Measurements from ENCODE around the gene PPA1. TPM values are rescaled to one million over a fixed set of nuclear protein-coding genes. Genes with fewer than 3 reads are reported as not detected.
A peak's percentile ranks its signal among the peaks of the same experiment; 100 is the strongest.
"Not testable (repeated sequence)": the region's sequence is repeated elsewhere in the genome, so short reads cannot be mapped to it uniquely, and the experiment has no call there.

Gene PPA1
- total RNA-seq, 1 experiment from 2014 or later, result 293 TPM

DNA sequence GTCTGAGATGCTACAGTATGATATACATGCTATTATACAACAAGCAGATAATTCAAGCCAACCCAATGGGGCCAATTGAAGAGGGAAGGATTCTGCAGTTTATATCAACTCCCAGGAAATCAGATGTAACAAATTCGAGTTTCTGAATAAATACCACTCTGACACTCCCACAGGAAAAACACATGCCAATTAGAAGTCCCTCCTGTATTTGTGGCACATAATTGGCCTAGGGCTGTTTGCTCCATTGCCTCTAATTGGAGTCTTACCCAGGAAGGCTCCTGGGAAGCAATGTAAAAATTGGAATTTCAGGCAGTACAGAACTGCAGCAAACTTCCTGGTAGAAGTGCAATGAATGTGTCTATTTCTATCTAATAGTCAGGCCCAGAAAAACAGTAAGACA is 4.7 kb downstream of the PPA1 start:
- intact Hi-C loops (cut with micrococcal nuclease), result no loop called here
- no peak for DNase-seq (ENCODE audit: unreplicated experiment)
- ChIA-PET CTCF (interaction anchor here (0.6 to 10.1 kb wide), 3 partner anchors 40 to 136 kb away, joined by 3 to 232 read pairs (median 3); no protein-coding TSS in a partner anchor), POLR2A (interaction anchor here (0.7 to 6.4 kb wide), 9 partner anchors 36 to 176 kb away, joined by 3 to 101 read pairs (median 4); partner anchors contain the start of genes EIF4EBP2 and TYSND1)
- Mint-ChIP-seq H3K4me3 (ENCODE audit: unreplicated experiment) (no peak overlapping the region), H3K27ac (ENCODE audit: low read depth, unreplicated experiment) (peak overlapping the region; percentile 81), H3K4me1 (ENCODE audit: insufficient read depth, unreplicated experiment) (peaks cover 39% of the 10 kb centered on the region), H3K9me3 (ENCODE audit: unreplicated experiment) (no peaks in the 10 kb centered on the region), H3K36me3 (ENCODE audit: insufficient read depth, unreplicated experiment) (peaks cover 66% of the 10 kb centered on the region), H3K27me3 (ENCODE audit: insufficient read depth, unreplicated experiment) (no peaks in the 10 kb centered on the region)
- TF ChIP-seq, protein P1, sequence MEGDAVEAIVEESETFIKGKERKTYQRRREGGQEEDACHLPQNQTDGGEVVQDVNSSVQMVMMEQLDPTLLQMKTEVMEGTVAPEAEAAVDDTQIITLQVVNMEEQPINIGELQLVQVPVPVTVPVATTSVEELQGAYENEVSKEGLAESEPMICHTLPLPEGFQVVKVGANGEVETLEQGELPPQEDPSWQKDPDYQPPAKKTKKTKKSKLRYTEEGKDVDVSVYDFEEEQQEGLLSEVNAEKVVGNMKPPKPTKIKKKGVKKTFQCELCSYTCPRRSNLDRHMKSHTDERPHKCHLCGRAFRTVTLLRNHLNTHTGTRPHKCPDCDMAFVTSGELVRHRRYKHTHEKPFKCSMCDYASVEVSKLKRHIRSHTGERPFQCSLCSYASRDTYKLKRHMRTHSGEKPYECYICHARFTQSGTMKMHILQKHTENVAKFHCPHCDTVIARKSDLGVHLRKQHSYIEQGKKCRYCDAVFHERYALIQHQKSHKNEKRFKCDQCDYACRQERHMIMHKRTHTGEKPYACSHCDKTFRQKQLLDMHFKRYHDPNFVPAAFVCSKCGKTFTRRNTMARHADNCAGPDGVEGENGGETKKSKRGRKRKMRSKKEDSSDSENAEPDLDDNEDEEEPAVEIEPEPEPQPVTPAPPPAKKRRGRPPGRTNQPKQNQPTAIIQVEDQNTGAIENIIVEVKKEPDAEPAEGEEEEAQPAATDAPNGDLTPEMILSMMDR (IDR thresholded peaks at IDR 0.05; ENCODE audit: unreplicated experiment), result no peak
- BruUV-seq (replicated peaks), result no TSS peak

DNA sequence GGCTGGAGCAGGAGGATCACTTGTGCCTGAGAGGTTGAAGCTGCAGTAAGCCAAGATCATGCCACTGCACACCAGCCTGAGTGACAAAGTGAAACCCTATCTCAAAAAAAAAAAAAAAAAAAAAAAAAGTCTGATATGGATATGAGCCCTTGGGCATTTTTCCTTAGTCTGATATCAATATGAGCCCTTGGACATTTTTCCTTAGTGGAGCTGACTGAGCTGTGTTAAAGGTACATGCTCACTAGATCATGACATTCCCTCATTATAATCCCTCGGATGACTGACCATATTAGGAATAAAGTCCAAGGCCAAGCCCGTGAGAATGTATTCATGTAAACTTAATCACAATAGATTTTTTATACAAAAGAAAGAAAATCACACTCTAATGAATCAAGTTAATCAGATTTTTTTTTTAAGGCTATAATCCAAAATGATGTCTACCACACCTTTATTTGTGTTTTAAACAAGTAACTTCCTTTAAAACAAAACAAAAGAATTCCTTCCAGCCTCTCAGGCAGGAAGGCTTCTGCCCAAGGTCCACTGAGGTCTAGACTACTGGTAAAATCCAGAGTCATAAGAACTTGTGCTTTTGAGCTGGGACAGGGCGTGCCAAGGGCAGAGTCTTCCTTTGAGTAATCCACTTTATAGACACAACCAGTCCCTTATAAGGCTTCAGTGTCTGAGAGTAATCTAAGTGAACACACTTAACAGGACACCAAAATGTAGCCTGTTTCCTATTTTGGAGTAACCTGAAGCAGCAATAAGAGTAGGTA is 5.5 kb downstream of the PPA1 start:
- CTCF ChIA-PET, result interaction anchor here (0.6 to 10.1 kb wide), 4 partner anchors 103 to 1272 kb away, joined by 3 to 232 read pairs (median 4); partner anchors contain the start of gene DDX21
- Mint-ChIP-seq H3K27me3 (ENCODE audit: insufficient read depth, unreplicated experiment) (no peaks in the 10 kb centered on the region), H3K9me3 (ENCODE audit: unreplicated experiment) (no peaks in the 10 kb centered on the region), H3K4me3 (ENCODE audit: unreplicated experiment) (peak overlapping the region; percentile 29), H3K4me1 (ENCODE audit: insufficient read depth, unreplicated experiment) (peaks cover 42% of the 10 kb centered on the region), H3K36me3 (ENCODE audit: insufficient read depth, unreplicated experiment) (peaks cover 68% of the 10 kb centered on the region), H3K27ac (ENCODE audit: low read depth, unreplicated experiment) (peak overlapping the region; percentile 81)
- TF ChIP-seq, protein P1 (IDR thresholded peaks at IDR 0.05; ENCODE audit: unreplicated experiment), result no peak
- POLR2A ChIA-PET, result interaction anchor here (0.7 to 6.4 kb wide), 12 partner anchors 35 to 885 kb away, joined by 3 to 101 read pairs (median 4); partner anchors contain the start of genes EIF4EBP2 and TYSND1
- intact Hi-C loops (cut with micrococcal nuclease), result no loop called here
- no TSS peak for BruUV-seq (replicated peaks)
- DNase-seq (ENCODE audit: unreplicated experiment), result peak; percentile 16

DNA sequence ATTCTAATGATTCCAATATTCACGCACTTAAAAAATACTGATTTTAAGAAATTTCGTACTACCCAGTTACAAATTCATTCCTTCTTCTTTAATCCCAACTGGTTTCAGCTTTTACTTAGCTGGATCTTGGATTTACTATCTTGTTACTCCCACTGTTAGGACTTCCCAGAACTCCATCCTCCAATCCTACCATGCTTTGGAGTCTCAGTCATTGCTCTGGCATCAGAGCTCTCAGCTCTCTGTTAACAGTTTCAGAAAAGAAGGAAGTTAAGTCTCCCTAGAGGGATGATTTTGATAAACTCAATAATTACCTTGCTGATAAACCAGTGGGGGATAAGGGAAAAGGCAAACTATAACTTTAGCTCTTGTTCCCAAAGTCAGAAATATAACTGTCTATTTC is 9.5 kb downstream of the PPA1 start:
- no peak for DNase-seq (ENCODE audit: unreplicated experiment)
- CTCF ChIA-PET, result interaction anchor here (0.5 to 10.1 kb wide), 6 partner anchors 8 to 154 kb away, joined by 3 to 232 read pairs (median 5); no protein-coding TSS in a partner anchor
- Mint-ChIP-seq H3K4me1 (ENCODE audit: insufficient read depth, unreplicated experiment) (peaks cover 31% of the 10 kb centered on the region), H3K4me3 (ENCODE audit: unreplicated experiment) (no peak overlapping the region), H3K9me3 (ENCODE audit: unreplicated experiment) (no peaks in the 10 kb centered on the region), H3K36me3 (ENCODE audit: insufficient read depth, unreplicated experiment) (peaks cover 64% of the 10 kb centered on the region), H3K27ac (ENCODE audit: low read depth, unreplicated experiment) (peak overlapping the region; percentile 19), H3K27me3 (ENCODE audit: insufficient read depth, unreplicated experiment) (no peaks in the 10 kb centered on the region)
- TF ChIP-seq, protein P1 (IDR thresholded peaks at IDR 0.05; ENCODE audit: unreplicated experiment), result no peak
- POLR2A ChIA-PET, result interaction anchor here (0.5 to 5.9 kb wide), 7 partner anchors 9 to 181 kb away, joined by 3 to 116 read pairs (median 20); partner anchors contain the start of genes EIF4EBP2 and PPA1
- intact Hi-C loops (cut with micrococcal nuclease), result no loop called here
- BruUV-seq (replicated peaks), result no TSS peak

DNA sequence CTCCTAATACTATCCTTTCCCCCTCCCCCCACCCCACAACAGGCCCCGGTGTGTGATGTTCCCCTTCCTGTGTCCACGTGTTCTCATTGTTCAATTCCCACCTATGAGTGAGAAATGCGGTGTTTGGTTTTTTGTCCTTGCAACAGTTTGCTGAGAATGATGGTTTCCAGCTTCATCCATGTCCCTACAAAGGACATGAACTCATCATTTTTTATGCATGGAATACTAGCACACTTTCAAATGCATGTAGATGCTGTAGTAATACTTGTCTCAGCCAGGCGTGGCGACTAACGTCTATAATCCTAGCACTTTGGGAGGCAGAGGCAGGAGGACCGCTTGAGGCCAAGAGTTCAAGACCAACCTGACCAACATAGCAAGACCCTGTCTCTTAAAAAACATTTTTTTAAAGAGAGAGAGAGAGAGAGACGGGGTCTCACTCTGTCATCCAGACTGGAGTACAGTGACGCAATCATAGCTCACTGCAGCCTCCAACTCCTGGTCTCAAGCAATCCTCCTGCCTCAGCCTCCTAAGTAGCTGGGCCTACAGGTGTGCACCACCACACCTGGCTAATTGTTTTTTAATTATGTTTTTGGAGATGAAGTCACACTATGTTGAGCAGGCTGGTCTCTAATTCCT is 10.3 kb downstream of the PPA1 start:
- H3K4me3 Mint-ChIP-seq (ENCODE audit: unreplicated experiment); H3K27me3 Mint-ChIP-seq (ENCODE audit: insufficient read depth, unreplicated experiment); H3K9me3 Mint-ChIP-seq (ENCODE audit: unreplicated experiment); BruUV-seq (replicated peaks); DNase-seq (ENCODE audit: unreplicated experiment); intact Hi-C loops (cut with micrococcal nuclease): not testable (repeated sequence)
- Mint-ChIP-seq H3K36me3 (ENCODE audit: insufficient read depth, unreplicated experiment) (peaks cover 64% of the 10 kb centered on the region), H3K27ac (ENCODE audit: low read depth, unreplicated experiment) (peak overlapping the region; percentile 87), H3K4me1 (ENCODE audit: insufficient read depth, unreplicated experiment) (peaks cover 33% of the 10 kb centered on the region)
- POLR2A ChIA-PET, result interaction anchor here (0.5 to 6.6 kb wide), 13 partner anchors 10 to 1891 kb away, joined by 3 to 116 read pairs (median 7); partner anchors contain the start of genes EIF4EBP2, HNRNPH3, PPA1 and SAR1A
- CTCF ChIA-PET, result interaction anchor here (0.6 to 10.1 kb wide), 10 partner anchors 34 to 182 kb away, joined by 3 to 232 read pairs (median 7); no protein-coding TSS in a partner anchor
